ENCODE results near the gene TRIM9.

TRIM9 gene

DNA sequence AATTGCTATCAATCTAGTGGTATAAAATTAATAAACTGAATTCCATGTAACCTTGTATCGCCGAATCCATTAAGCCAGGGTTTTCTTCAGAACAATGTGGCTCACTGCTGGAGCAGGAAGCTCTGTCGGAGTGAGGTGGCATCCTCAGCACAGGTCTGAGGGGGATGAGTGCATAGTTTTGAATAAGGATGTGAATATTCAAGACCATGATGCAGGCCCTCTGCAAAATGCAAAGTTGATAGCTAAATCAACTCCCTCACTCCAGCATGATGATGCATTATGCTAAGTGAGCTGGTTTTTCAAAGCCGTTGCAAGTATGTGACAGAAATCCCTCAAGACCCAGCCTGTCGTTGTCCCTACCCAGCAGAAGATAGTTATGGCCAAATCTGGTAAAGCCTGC, 53.0 kb downstream of the TRIM9 start:
- peaks cover 24% of the 10 kb centered on the region for H3K4me1 ChIP-seq (ENCODE audit: insufficient read depth, low read length)
- no peaks in the 10 kb centered on the region for H3K27me3 ChIP-seq (ENCODE audit: insufficient read depth, low read length)
- no peak overlapping the region for H3K4me3 ChIP-seq (ENCODE audit: low read length)
- H3K27ac ChIP-seq (ENCODE audit: low read length) = no peak overlapping the region
- H3K9me3 ChIP-seq (ENCODE audit: insufficient read depth, low read depth, low read length) = no peaks in the 10 kb centered on the region
- H3K9ac ChIP-seq (ENCODE audit: low read depth, low read length) = no peak overlapping the region
- H3K36me3 ChIP-seq (ENCODE audit: insufficient read depth, low read depth, low read length) = no peaks in the 10 kb centered on the region

DNA sequence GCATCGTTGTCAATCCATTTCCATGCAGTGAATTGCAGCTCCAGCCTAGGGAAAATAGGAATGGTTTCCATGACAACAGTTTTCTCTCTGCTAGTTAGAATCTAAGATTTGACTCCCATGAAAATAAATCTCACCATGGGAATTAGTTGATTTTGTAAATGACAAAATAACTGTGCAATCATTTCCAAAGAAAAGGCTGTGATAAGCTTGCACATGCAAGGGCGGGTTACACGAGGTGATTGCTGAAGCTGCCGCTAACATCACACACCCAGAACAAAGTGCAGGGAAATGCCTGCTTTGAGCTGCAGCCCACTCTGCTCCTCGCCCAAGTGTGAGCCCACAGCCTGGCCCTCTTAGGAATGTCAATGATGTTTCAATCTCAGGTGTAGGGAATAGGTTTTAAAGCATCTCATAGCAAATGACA, 53.8 kb downstream of the TRIM9 start:
- no peaks in the 10 kb centered on the region for H3K27me3 ChIP-seq (ENCODE audit: insufficient read depth, low read length)
- no peaks in the 10 kb centered on the region for H3K36me3 ChIP-seq (ENCODE audit: insufficient read depth, low read depth, low read length)
- no peaks in the 10 kb centered on the region for H3K9me3 ChIP-seq (ENCODE audit: insufficient read depth, low read depth, low read length)
- peaks cover 24% of the 10 kb centered on the region for H3K4me1 ChIP-seq (ENCODE audit: insufficient read depth, low read length)
- H3K4me3 ChIP-seq (ENCODE audit: low read length) = no peak overlapping the region
- no peak overlapping the region for H3K27ac ChIP-seq (ENCODE audit: low read length)
- no peak overlapping the region for H3K9ac ChIP-seq (ENCODE audit: low read depth, low read length)

DNA sequence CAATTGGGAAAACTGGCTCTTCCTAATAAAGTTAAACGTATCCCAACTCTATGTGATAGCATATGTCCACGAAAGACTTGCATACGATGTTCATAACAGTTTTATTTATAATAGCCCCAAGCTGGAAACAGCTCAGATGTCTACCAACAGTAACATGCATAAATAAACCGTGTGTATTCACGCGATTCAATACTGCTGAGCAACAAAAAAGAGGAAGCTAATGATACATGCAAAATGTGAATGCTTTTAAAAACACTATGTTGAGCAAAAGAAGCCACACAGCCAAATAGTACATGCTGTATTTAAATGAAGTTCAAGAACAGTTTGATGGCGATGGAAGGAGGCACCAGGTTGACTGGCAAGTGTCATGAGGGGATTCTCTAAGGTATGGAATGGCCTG, 55.7 kb downstream of the TRIM9 start:
- no peak overlapping the region for H3K27ac ChIP-seq (ENCODE audit: low read length)
- H3K27me3 ChIP-seq (ENCODE audit: insufficient read depth, low read length) = no peaks in the 10 kb centered on the region
- H3K9ac ChIP-seq (ENCODE audit: low read depth, low read length) = no peak overlapping the region
- no peaks in the 10 kb centered on the region for H3K36me3 ChIP-seq (ENCODE audit: insufficient read depth, low read depth, low read length)
- H3K4me3 ChIP-seq (ENCODE audit: low read length) = no peak overlapping the region
- H3K9me3 ChIP-seq (ENCODE audit: insufficient read depth, low read depth, low read length) = no peaks in the 10 kb centered on the region
- peaks cover 24% of the 10 kb centered on the region for H3K4me1 ChIP-seq (ENCODE audit: insufficient read depth, low read length)

DNA sequence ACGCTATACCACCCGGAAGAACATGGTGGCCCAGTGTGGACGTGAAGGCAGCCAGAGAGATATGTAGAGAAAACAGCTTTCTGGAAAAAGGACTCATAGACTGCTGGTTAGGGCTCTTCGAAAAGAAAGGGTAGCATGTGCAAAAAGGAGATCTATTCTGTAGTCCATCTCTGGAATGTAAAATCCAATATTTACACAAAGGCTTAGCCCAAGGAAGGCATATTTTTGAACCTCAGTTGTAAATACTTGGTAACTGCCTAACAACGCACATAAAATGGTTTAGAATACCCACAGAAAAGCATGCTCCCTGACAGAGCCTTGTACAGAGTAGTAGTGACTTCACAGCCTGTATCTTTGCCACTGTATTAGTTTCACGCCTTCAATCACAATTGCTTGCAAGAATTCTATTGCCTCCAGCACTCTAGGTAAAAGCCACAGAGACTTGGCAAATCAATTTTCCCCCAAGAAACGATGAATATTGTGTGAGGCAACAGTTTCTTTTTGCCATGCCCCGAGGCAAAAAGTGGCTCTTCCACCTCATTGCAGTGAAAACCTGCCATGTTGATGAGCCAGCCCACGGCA, 59.2 kb downstream of the TRIM9 start:
- no peak overlapping the region for H3K27ac ChIP-seq (ENCODE audit: low read length)
- peaks cover 11% of the 10 kb centered on the region; the same call in 1 of the 2 replicates for H3K4me1 ChIP-seq (ENCODE audit: insufficient read depth, low read length)
- H3K4me3 ChIP-seq (ENCODE audit: low read length) = no peak overlapping the region
- H3K9ac ChIP-seq (ENCODE audit: low read depth, low read length) = no peak overlapping the region
- H3K9me3 ChIP-seq (ENCODE audit: insufficient read depth, low read depth, low read length) = no peaks in the 10 kb centered on the region
- no peaks in the 10 kb centered on the region for H3K36me3 ChIP-seq (ENCODE audit: insufficient read depth, low read depth, low read length)
- no peaks in the 10 kb centered on the region for H3K27me3 ChIP-seq (ENCODE audit: insufficient read depth, low read length)

DNA sequence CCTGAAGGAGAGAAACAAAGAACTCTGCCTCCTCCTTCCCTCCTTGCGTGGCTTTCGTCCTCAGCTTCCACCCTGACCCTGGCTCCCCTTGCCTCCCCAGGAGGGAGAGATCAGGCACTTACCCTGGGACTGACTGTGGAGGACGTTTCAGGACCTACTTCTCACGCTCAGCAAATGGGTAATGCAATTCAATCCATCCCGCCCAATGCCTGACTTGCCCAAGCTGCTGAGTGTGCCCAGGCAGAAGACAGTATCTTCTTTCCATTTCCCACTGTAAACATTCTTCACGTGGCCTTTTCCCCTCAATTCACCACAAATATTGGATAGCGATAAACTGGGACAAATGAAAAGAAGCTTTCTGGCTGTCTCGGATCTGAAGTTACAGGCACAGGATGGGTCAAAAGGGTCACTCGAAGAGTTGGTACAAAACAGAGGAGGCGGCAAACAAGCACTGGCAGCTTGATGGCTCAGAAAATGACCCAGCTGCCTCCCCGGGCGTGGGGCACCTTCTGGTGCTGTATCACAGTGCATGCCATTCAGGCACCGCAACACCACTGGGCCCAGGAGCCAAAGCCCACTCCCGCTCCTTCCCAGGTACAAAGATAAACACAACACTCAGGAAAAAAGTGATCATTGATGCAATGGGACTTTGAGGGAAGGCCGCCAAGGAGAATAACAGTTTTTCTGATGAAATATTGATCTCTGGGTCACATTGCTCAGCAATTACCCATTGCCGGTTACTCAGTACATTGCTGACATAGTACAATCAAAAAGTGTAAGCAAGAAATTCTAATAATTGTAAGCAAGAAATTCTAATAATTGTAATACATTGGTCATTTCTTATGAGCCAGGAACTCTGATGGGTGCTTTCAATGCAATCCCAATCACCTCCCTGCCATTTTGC, 65.8 kb downstream of the TRIM9 start:
- Histone ChIP-seq H3K27me3 (ENCODE audit: insufficient read depth, low read length) (no peaks in the 10 kb centered on the region), H3K4me3 (ENCODE audit: low read length) (no peak overlapping the region), H3K4me1 (ENCODE audit: insufficient read depth, low read length) (no peaks in the 10 kb centered on the region), H3K9me3 (ENCODE audit: insufficient read depth, low read depth, low read length) (no peaks in the 10 kb centered on the region), H3K9ac (ENCODE audit: low read depth, low read length) (no peak overlapping the region), H3K36me3 (ENCODE audit: insufficient read depth, low read depth, low read length) (no peaks in the 10 kb centered on the region), H3K27ac (ENCODE audit: low read length) (no peak overlapping the region)

DNA sequence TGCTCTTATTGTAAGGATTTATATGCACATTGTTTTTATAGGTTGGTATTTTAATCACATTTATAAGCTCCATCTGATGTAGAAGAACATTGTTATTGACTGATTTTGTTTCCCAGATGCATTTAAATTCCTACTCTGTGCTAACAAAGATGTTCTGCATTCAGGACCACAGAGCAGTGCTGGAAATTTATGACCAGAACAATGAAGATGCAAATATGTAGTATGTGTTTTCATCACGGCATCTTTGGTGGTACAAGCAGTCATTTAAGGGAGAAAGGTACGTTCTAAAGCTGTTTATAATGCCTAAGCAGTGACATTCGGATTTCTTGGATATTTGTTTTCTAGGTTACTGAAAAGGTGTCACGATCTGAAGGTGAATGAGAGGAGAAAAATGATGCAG, 66.5 kb downstream of the TRIM9 start:
- Histone ChIP-seq H3K9ac (ENCODE audit: low read depth, low read length) (no peak overlapping the region), H3K27ac (ENCODE audit: low read length) (no peak overlapping the region), H3K27me3 (ENCODE audit: insufficient read depth, low read length) (no peaks in the 10 kb centered on the region), H3K4me1 (ENCODE audit: insufficient read depth, low read length) (no peaks in the 10 kb centered on the region), H3K9me3 (ENCODE audit: insufficient read depth, low read depth, low read length) (no peaks in the 10 kb centered on the region), H3K4me3 (ENCODE audit: low read length) (no peak overlapping the region), H3K36me3 (ENCODE audit: insufficient read depth, low read depth, low read length) (no peaks in the 10 kb centered on the region)

DNA sequence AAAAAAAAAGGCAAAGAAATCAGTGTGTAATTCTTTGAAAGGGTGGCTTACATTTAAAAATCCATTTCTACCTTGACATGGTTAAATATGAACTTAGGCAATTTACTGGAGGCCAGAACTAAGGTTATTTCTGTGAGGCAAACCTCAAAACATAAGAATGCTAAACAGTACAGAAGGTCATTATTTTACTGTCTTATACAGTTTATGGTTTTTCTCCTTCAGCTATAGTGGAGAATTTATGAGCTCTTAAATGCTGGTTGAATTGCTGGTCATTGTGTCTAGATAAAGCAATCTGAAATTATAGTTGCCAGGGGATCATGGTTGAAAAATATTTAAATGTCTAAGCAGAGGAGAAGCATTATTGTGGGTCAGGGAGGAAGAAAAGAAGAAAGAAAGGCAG, 70.5 kb downstream of the TRIM9 start:
- H3K4me3 ChIP-seq (ENCODE audit: low read length) = no peak overlapping the region
- H3K27ac ChIP-seq (ENCODE audit: low read length) = no peak overlapping the region
- H3K4me1 ChIP-seq (ENCODE audit: insufficient read depth, low read length) = no peaks in the 10 kb centered on the region
- no peak overlapping the region for H3K9ac ChIP-seq (ENCODE audit: low read depth, low read length)
- no peaks in the 10 kb centered on the region for H3K36me3 ChIP-seq (ENCODE audit: insufficient read depth, low read depth, low read length)
- no peaks in the 10 kb centered on the region for H3K9me3 ChIP-seq (ENCODE audit: insufficient read depth, low read depth, low read length)
- no peaks in the 10 kb centered on the region for H3K27me3 ChIP-seq (ENCODE audit: insufficient read depth, low read length)

DNA sequence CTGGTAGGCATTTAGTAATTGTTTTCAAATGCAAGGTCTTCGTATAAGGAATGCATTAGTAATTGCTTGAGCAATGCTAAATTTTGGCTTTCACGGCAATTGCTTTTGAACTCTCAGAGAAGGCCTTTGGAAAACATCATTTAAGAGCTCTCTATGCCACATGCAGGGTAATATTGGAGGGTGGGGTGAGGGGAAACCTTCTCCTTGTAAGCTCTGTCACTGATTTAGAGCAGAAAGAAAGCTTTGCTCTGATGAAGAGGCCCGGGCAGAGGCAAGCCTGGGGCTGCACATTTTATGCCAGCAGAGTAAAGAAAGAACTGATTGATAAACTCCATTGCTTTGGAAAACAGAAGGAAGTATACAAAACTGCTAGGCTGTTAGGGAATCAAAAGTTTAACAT, 70.9 kb downstream of the TRIM9 start:
- Histone ChIP-seq H3K4me3 (ENCODE audit: low read length) (no peak overlapping the region), H3K9ac (ENCODE audit: low read depth, low read length) (no peak overlapping the region), H3K27me3 (ENCODE audit: insufficient read depth, low read length) (no peaks in the 10 kb centered on the region), H3K9me3 (ENCODE audit: insufficient read depth, low read depth, low read length) (no peaks in the 10 kb centered on the region), H3K36me3 (ENCODE audit: insufficient read depth, low read depth, low read length) (no peaks in the 10 kb centered on the region), H3K4me1 (ENCODE audit: insufficient read depth, low read length) (no peaks in the 10 kb centered on the region), H3K27ac (ENCODE audit: low read length) (no peak overlapping the region)

DNA sequence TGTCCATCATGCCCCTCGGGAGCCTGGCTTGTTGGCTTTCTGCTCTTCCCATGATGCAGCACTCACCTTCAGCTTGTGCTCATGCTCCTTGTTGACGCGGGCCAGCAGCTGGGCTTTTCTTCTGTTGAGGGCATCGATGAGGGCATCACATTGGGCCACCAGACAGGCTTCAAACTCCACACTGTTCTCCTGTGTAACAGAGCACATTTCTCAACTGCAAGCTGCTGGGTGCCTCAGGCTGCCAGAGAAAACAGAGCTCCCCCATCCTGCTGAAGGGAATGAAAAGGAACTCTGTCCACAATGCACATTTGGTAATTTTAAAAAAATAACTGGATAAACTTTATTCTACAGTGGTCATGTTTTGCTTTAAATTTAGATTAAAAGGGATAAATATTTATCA, 72.1 kb downstream of the TRIM9 start:
- Histone ChIP-seq H3K27me3 (ENCODE audit: insufficient read depth, low read length) (no peaks in the 10 kb centered on the region), H3K27ac (ENCODE audit: low read length) (no peak overlapping the region), H3K9ac (ENCODE audit: low read depth, low read length) (no peak overlapping the region), H3K4me3 (ENCODE audit: low read length) (no peak overlapping the region), H3K4me1 (ENCODE audit: insufficient read depth, low read length) (no peaks in the 10 kb centered on the region), H3K9me3 (ENCODE audit: insufficient read depth, low read depth, low read length) (no peaks in the 10 kb centered on the region), H3K36me3 (ENCODE audit: insufficient read depth, low read depth, low read length) (no peaks in the 10 kb centered on the region)

DNA sequence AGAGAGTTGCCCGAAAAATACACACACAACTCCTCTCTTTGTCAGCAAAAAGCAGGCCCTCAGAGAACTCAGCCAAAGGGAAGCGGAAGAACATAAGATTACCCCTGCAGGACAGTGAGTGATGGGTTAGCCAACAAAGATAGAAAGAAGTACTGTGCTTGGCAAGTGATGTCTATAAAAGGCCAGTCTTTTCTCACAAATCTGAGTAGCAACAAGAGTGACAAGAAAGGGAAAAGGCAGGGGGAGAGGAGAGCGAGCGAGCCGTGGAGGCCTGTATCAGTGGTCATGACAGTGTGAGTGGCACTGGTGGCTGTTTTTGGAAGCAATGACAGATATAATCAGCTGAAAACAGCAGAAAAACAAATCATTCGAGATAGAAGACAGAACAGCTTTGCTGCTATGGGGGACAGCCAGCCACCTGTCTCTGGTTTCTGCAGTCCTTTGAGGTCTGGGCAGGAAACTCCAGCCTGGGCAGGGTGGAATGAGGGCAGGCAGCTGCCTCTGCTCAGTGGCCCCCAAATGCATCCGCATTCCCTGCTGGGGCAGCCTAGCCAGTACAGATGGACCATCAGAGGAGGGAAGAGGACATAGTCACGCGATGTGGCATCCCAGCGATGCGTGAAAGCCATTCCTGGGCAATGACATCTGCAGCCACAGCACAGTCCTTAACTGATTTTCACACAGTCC, 74.7 kb downstream of the TRIM9 start:
- no peaks in the 10 kb centered on the region for H3K36me3 ChIP-seq (ENCODE audit: insufficient read depth, low read depth, low read length)
- no peak overlapping the region for H3K4me3 ChIP-seq (ENCODE audit: low read length)
- no peaks in the 10 kb centered on the region for H3K27me3 ChIP-seq (ENCODE audit: insufficient read depth, low read length)
- H3K4me1 ChIP-seq (ENCODE audit: insufficient read depth, low read length) = no peaks in the 10 kb centered on the region
- no peak overlapping the region for H3K9ac ChIP-seq (ENCODE audit: low read depth, low read length)
- no peak overlapping the region for H3K27ac ChIP-seq (ENCODE audit: low read length)
- H3K9me3 ChIP-seq (ENCODE audit: insufficient read depth, low read depth, low read length) = peaks cover 7% of the 10 kb centered on the region

DNA sequence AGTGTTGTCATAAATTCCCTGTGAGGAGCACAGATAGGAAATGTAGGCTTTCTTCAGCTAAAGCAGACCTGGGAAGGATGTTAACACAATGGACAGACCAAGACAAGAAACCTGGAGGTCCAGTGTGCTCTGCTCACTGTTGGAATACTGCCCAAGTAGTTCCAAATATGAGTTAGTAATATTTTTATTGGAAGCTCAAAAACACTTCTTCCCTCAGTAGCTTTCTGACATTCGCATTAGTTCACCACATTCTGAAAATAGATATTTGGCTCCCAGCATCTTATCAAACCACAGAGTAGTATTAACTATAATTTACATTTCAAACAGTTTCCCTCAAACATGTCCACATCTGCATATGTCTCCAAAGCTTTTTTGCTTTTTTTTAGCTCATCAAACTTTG, 75.8 kb downstream of the TRIM9 start:
- Histone ChIP-seq H3K36me3 (ENCODE audit: insufficient read depth, low read depth, low read length) (no peaks in the 10 kb centered on the region), H3K9ac (ENCODE audit: low read depth, low read length) (no peak overlapping the region), H3K27ac (ENCODE audit: low read length) (no peak overlapping the region), H3K9me3 (ENCODE audit: insufficient read depth, low read depth, low read length) (peaks cover 7% of the 10 kb centered on the region), H3K27me3 (ENCODE audit: insufficient read depth, low read length) (no peaks in the 10 kb centered on the region), H3K4me1 (ENCODE audit: insufficient read depth, low read length) (no peaks in the 10 kb centered on the region), H3K4me3 (ENCODE audit: low read length) (no peak overlapping the region)

DNA sequence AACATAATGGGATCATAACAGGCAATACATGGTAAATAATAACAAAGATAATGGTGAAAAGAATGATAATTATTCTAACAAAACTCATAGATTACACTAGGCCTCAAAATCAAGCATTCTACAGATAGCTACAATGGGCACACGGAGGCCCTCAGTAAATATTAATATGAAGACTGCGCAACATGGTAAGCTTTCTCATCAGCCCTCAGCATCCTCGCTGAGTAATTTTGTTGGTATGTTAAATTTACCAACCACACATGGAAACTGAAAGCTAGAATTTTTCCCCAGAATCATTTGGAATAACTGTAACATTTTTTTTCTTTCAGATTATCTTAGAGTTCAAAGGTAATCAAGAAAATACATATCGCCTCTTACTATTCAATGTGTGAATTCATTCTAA, 76.4 kb downstream of the TRIM9 start:
- H3K4me3 ChIP-seq (ENCODE audit: low read length) = no peak overlapping the region
- H3K36me3 ChIP-seq (ENCODE audit: insufficient read depth, low read depth, low read length) = no peaks in the 10 kb centered on the region
- peaks cover 7% of the 10 kb centered on the region for H3K9me3 ChIP-seq (ENCODE audit: insufficient read depth, low read depth, low read length)
- H3K4me1 ChIP-seq (ENCODE audit: insufficient read depth, low read length) = no peaks in the 10 kb centered on the region
- H3K27me3 ChIP-seq (ENCODE audit: insufficient read depth, low read length) = no peaks in the 10 kb centered on the region
- H3K9ac ChIP-seq (ENCODE audit: low read depth, low read length) = no peak overlapping the region
- H3K27ac ChIP-seq (ENCODE audit: low read length) = no peak overlapping the region
